Breast epithelium (tissue), 4 donors: ENCODE measurements around the gene SNRPN. TPM values are rescaled to one million over a fixed set of nuclear protein-coding genes. Genes with fewer than 3 reads are reported as not detected.
"Not testable (repeated sequence)": the region's sequence is repeated elsewhere in the genome, so short reads cannot be mapped to it uniquely, and the experiment has no call there.

Experiments used
- DNase-seq, 2 donors: peaks; one replicate each; pipeline ENCODE4 v3.0.0-alpha.2; 2019; ENCODE audit warnings: low spot score in 2 of 2
- H3K27ac ChIP-seq, 2 donors: fragments of 200-600 bp; sonication (generic) in 1 of 2; one replicate each; pipeline ENCODE4 v1.5.1; 2016 to 2019; ENCODE audit warnings: mild to moderate bottlenecking in 1 of 2
- H3K27me3 ChIP-seq, 2 donors: fragments of 200-600 bp; sonication (generic) in 1 of 2; one replicate each; pipeline versions ENCODE4 v1.5.1 to v1.6.0; 2017 to 2019; ENCODE audit warnings: control low read depth in 1 of 2, mild to moderate bottlenecking in 1 of 2
- H3K36me3 ChIP-seq: fragments of 200-600 bp; one replicate; pipeline ENCODE4 v1.5.1; 2019
- H3K4me1 ChIP-seq, 2 donors: fragments of 200-600 bp; sonication (generic); one replicate each; pipeline ENCODE4 v1.5.1; 2016 to 2019; ENCODE audit warnings: control low read depth in 1 of 2
- H3K4me3 ChIP-seq, 3 donors: fragments of 200-600 bp; sonication (generic); 1 replicate in 2 of 3; 2 replicates in 1 of 3; pipeline ENCODE4 v1.5.1; 2016 to 2019; ENCODE audit warnings: mild to moderate bottlenecking in 3 of 3, moderate library complexity in 2 of 3
- H3K9me3 ChIP-seq, 2 donors: fragments of 200-600 bp; sonication (generic) in 1 of 2; one replicate each; pipeline ENCODE4 v1.5.1; 2016 to 2019; ENCODE audit warnings: control low read depth in 1 of 2
- CTCF ChIP-seq, 3 donors: fragments of 450-650 bp; IDR thresholded peaks; one replicate each; pipeline ENCODE4 v1.5.1; 2016 to 2017; ENCODE audit warnings: antibody characterized with exemption in 3 of 3, mild to moderate bottlenecking in 3 of 3, moderate library complexity in 3 of 3
- POLR2A ChIP-seq: fragments of 450-650 bp; IDR thresholded peaks from one replicate; pipeline ENCODE4 v1.6.1; 2016; ENCODE audit warnings: antibody characterized with exemption, mild to moderate bottlenecking, moderate library complexity
- POLR2AphosphoS5 ChIP-seq, 3 donors: sonication (generic); formaldehyde crosslinking; IDR thresholded peaks; one replicate each; pipeline ENCODE4 v1.6.1; 2017; ENCODE audit warnings: antibody characterized with exemption in 3 of 3
- intact Hi-C: fragments of 100-400 bp; cut with DNase I; formaldehyde crosslinking; loops from one replicate; pipeline ENCODE4 v1.15.1; 2023; ENCODE audit warnings: low total_unique reads
- total RNA-seq, 3 donors: library from RNA; depleted of rRNA; stranded (reverse); fragments of >200 nt; gene quantifications; one replicate each; pipeline ENCODE4 v1.1.0, GENCODE V29; 2016

The SNRPN gene
- total RNA-seq, 3 donors from 2014 or later = 64.5 to 145 (median 127) TPM

DNA sequence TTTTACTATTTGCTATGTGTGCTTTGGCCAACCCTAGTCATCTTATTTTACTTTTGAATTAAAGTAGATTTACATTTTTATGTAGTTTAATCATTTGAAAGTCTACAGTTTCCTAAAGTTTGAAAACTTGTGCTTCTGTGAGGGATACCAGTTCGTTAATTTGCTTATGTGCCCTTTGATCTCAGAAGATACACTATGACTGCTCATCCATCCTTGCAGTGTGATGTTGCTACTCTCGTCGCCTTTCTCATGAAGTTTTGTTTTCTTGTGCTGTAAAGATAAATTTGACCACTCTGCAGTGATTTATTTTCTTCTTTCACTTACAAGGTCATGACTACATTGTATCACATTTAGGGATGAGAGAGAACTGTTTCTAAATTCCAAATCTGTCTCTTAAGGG lies 16.3 kb downstream of the SNRPN start:
- Histone ChIP-seq H3K27me3 (no peaks in the 10 kb centered on the region), H3K4me1 (no peaks in the 10 kb centered on the region), H3K27ac (no peak overlapping the region), H3K9me3 (peaks cover 44 to 73% of the 10 kb centered on the region in 2 donors), H3K36me3 (peaks cover 15% of the 10 kb centered on the region), H3K4me3 (no peak overlapping the region)
- no peak for DNase-seq
- TF ChIP-seq POLR2A = no peak
- no peak for TF ChIP-seq CTCF (IDR thresholded peaks at IDR 0.05)
- TF ChIP-seq POLR2AphosphoS5 (IDR thresholded peaks at IDR 0.05) = no peak
- intact Hi-C loops = loop anchor here (10.0 kb wide), 1 partner anchor 64 kb away; no protein-coding TSS in a partner anchor

GRCh38 chr15:24971772-24972171 lies 17.0 kb downstream of the SNRPN start:
- Histone ChIP-seq H3K4me1 (no peaks in the 10 kb centered on the region), H3K27ac (no peak overlapping the region), H3K27me3 (no peaks in the 10 kb centered on the region), H3K9me3 (peaks cover 39 to 73% of the 10 kb centered on the region in 2 donors), H3K4me3 (no peak overlapping the region), H3K36me3 (peaks cover 22% of the 10 kb centered on the region)
- intact Hi-C loops = loop anchor here (10.0 kb wide), 1 partner anchor 63 kb away; no protein-coding TSS in a partner anchor
- no peak for DNase-seq
- no peak for TF ChIP-seq POLR2A
- TF ChIP-seq POLR2AphosphoS5 (IDR thresholded peaks at IDR 0.05) = no peak
- no peak for TF ChIP-seq CTCF (IDR thresholded peaks at IDR 0.05)

DNA sequence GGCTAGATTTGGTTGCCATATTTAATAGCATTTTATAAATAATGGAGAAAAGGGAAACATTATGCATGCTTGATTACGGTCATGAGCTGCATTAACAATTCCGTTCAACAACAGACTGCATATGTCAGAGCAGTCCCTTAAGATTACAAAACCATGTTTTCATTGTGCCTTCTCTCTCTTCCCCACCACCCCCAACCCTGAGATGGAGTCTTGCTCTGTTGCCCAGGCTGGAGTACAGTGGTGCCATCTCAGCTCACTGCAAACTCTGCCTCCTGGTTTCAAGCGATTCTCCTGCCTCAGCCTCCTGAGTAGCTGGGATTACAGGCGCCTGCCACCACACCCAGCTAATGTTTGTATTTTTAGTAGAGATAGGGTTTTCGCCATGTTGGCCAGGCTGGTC lies 17.9 kb downstream of the SNRPN start:
- H3K4me3 ChIP-seq, H3K4me1 ChIP-seq, DNase-seq, H3K27ac ChIP-seq, H3K27me3 ChIP-seq: not testable (repeated sequence)
- Histone ChIP-seq H3K36me3 (peaks cover 22% of the 10 kb centered on the region), H3K9me3 (peaks cover 37 to 77% of the 10 kb centered on the region in 2 donors)
- intact Hi-C loops = loop anchor here (10.0 kb wide), 1 partner anchor 62 kb away; no protein-coding TSS in a partner anchor

- peaks cover 27 to 95% of the 10 kb centered on the region in 2 donors for H3K9me3 ChIP-seq
- no peak overlapping the region for H3K4me3 ChIP-seq
- peaks cover 21% of the 10 kb centered on the region for H3K36me3 ChIP-seq
These were observed 22.1 kb downstream of the SNRPN start for GRCh38 chr15:24976932-24977331.

DNA sequence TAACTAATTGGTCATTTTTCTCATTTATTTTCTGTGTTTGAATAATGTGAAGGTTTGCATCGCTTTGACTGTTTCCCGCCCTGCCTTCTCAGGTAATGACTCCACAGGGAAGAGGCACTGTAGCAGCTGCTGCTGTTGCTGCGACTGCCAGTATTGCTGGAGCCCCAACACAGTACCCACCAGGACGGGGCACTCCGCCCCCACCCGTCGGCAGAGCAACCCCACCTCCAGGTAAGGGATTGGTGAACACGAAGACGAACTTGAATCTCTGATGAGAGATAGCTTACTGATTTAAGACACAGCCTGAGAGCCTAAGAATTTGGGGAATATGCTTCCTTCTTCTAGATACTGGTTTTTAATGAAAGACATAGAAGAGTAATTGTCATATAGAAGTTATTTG lies 22.9 kb downstream of the SNRPN start:
- peaks cover 20 to 96% of the 10 kb centered on the region in 2 donors for H3K9me3 ChIP-seq
- H3K4me1 ChIP-seq = no peaks in the 10 kb centered on the region
- DNase-seq = no peak
- peaks cover 29% of the 10 kb centered on the region for H3K36me3 ChIP-seq
- no peak overlapping the region for H3K4me3 ChIP-seq
- intact Hi-C loops = loop anchor here (10.0 kb wide), 1 partner anchor 57 kb away; no protein-coding TSS in a partner anchor
- TF ChIP-seq POLR2A = no peak
- TF ChIP-seq CTCF (IDR thresholded peaks at IDR 0.05) = no peak
- no peak for TF ChIP-seq POLR2AphosphoS5 (IDR thresholded peaks at IDR 0.05)
- H3K27me3 ChIP-seq = no peaks in the 10 kb centered on the region
- H3K27ac ChIP-seq = no peak overlapping the region

More at GRCh38 chr15:24976932-24977331, 22.1 kb downstream of the SNRPN start:
- no peaks in the 10 kb centered on the region for H3K4me1 ChIP-seq
- no peak overlapping the region for H3K27ac ChIP-seq
- TF ChIP-seq POLR2AphosphoS5 (IDR thresholded peaks at IDR 0.05) (no peak), POLR2A (no peak), CTCF (IDR thresholded peaks at IDR 0.05) (no peak)
- no peaks in the 10 kb centered on the region for H3K27me3 ChIP-seq
- DNase-seq = no peak
- intact Hi-C loops = loop anchor here (10.0 kb wide), 1 partner anchor 58 kb away; no protein-coding TSS in a partner anchor

DNA sequence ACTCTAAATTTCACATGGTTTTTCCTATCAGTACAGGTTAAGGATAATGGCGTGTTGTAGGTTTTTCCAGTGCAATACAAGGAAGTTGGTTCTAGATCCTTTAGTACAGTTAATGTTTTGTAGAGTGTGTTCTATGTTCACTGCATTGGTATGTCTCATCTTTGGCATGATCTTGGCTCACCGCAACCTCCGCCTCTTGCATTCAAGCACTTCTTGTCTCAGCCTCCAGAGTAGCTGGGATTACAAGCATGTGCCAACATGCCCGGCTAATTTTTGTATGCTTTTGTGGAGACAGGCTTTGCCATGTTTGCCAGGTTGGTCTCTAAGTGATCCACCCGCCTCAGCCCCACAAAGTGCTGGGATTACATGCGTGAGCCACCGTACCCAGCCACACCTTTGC lies 30.4 kb downstream of the SNRPN start:
- peaks cover 11% of the 10 kb centered on the region for H3K36me3 ChIP-seq
- peaks cover 24 to 84% of the 10 kb centered on the region in 2 donors for H3K9me3 ChIP-seq
- no peak overlapping the region for H3K4me3 ChIP-seq

More for the DNA sequence above, 30.4 kb downstream of the SNRPN start:
- DNase-seq = no peak
- Histone ChIP-seq H3K27me3 (no peaks in the 10 kb centered on the region), H3K27ac (no peak overlapping the region), H3K4me1 (no peaks in the 10 kb centered on the region)
- TF ChIP-seq CTCF (IDR thresholded peaks at IDR 0.05) (no peak), POLR2A (no peak), POLR2AphosphoS5 (IDR thresholded peaks at IDR 0.05) (no peak)
- intact Hi-C loops = no loop called here
